K562 (cell line): ENCODE data around the gene CTNNA3. TPM values are rescaled to one million over a fixed set of nuclear protein-coding genes. Genes with fewer than 3 reads are reported as not detected.

ENCODE experiments used
- ATAC-seq: fragments of 200-7000 bp; cut with Tn5 transposase; 3 replicates; pipeline ENCODE4 v1.9.1; 2020; ENCODE audit warnings: moderate library complexity
- BruUV-seq: library from RNA; stranded (reverse); fragments of 400-500 nt; replicated peaks from 2 replicates; lab custom pipeline; 2021; lab: Mats Ljungman, UMichigan
- CTCF ChIA-PET: fragments of 300-600 bp; formaldehyde crosslinking; extraction: SDS; loops from one replicate; lab custom pipeline; 2021; ENCODE audit warnings: low intra/inter-chr PET ratio; lab: Yijun Ruan, JAX
- POLR2A ChIA-PET: fragments of 300-600, 350-650 bp; sonication (Branson Sonifier 250); formaldehyde crosslinking; extraction: SDS; loops from one replicate; lab custom pipeline; 2021; ENCODE audit warnings: antibody characterized with exemption, inconsistent platforms; lab: Yijun Ruan, JAX
- DNase-seq, 4 experiments: peaks; one replicate each; pipeline versions ENCODE4 v3.0.0 to v3.0.0-alpha.2; 2011 to 2018; ENCODE audit warnings: low spot score in 3 of 4, mixed read lengths in 3 of 4; ENCODE audit errors: extremely low read depth in 1 of 4
- FAIRE-seq: peaks from 2 replicates; lab custom pipeline; 2011; peaks lifted over from hg19 to GRCh38; lab: Jason Lieb, UNC
- H2AFZ ChIP-seq: 2 replicates; pipeline ENCODE4 v1.6.0; 2011; ENCODE audit warnings: low read depth, low read length, control low read depth, inconsistent platforms
- H3K27ac ChIP-seq: fragments of 200-600 bp; 3 replicates; pipeline ENCODE4 v1.8.0; 2011; ENCODE audit warnings: low read depth, mild to moderate bottlenecking, control low read depth, inconsistent platforms, low read length, moderate library complexity, mixed read lengths; ENCODE audit errors: extremely low read depth
- H3K27me3 ChIP-seq, 2 experiments: fragments of 300-600 bp in 1 of 2; 2 replicates in 1 of 2; 3 replicates in 1 of 2; pipeline versions ENCODE4 v1.6.0 to v1.8.0; 2011; ENCODE audit warnings: inconsistent platforms in 2 of 2, low read length in 2 of 2, mild to moderate bottlenecking in 1 of 2, mixed read lengths in 1 of 2, moderate library complexity in 1 of 2; ENCODE audit not compliant: control insufficient read depth in 2 of 2, insufficient read depth in 2 of 2
- H3K36me3 ChIP-seq: fragments of 300-600 bp; 3 replicates; pipeline ENCODE4 v1.8.0; 2011; ENCODE audit warnings: mild to moderate bottlenecking, low read length, inconsistent platforms; ENCODE audit not compliant: control insufficient read depth, insufficient read depth
- H3K4me1 ChIP-seq, 2 experiments: fragments of 200-600 bp in 1 of 2; replicated peaks in 1 of 2; 2 replicates in 1 of 2; 3 replicates in 1 of 2; pipeline versions ENCODE4 v1.5.1 to v1.8.0; 2011; ENCODE audit warnings: inconsistent platforms in 2 of 2, low read length in 2 of 2, mild to moderate bottlenecking in 1 of 2, mixed read lengths in 1 of 2, moderate library complexity in 1 of 2; ENCODE audit not compliant: control insufficient read depth in 2 of 2, insufficient read depth in 2 of 2
- H3K4me2 ChIP-seq: 2 replicates; pipeline ENCODE4 v1.6.1; 2011; ENCODE audit warnings: low read length, control low read depth, inconsistent platforms, mixed read lengths; ENCODE audit not compliant: insufficient read depth
- H3K4me3 ChIP-seq: fragments of 200-600 bp; sonication (generic), shearing (Covaris generic); 2 replicates; pipeline ENCODE4 v1.5.1; 2016; ENCODE audit warnings: control low read depth, inconsistent platforms
- H3K79me2 ChIP-seq: fragments of 200-600 bp; 3 replicates; pipeline ENCODE4 v1.8.0; 2011; ENCODE audit warnings: low read length, inconsistent platforms; ENCODE audit not compliant: control insufficient read depth, insufficient read depth
- H3K9ac ChIP-seq, 2 experiments: 2 replicates each; pipeline versions ENCODE4 v1.6.0 to v1.6.1; 2011; ENCODE audit warnings: low read depth in 2 of 2, low read length in 2 of 2, control low read depth in 1 of 2, inconsistent platforms in 1 of 2, mild to moderate bottlenecking in 1 of 2, mixed read lengths in 1 of 2; ENCODE audit not compliant: insufficient read depth in 1 of 2
- H3K9me1 ChIP-seq: one replicate; pipeline ENCODE4 v1.6.0; 2011; ENCODE audit warnings: inconsistent platforms, mild to moderate bottlenecking, low read length, moderate library complexity; ENCODE audit not compliant: control insufficient read depth, insufficient read depth
- H3K9me3 ChIP-seq: replicated peaks from 2 replicates; pipeline ENCODE4 v1.5.1; 2011; ENCODE audit warnings: low read depth, low read length, inconsistent platforms; ENCODE audit not compliant: control insufficient read depth, insufficient read depth
- H4K20me1 ChIP-seq: replicated peaks from 2 replicates; pipeline ENCODE4 v1.6.1; 2011; ENCODE audit warnings: low read length, inconsistent platforms, mixed read lengths; ENCODE audit not compliant: control insufficient read depth, insufficient read depth
- GABPB2 ChIP-seq: fragments of 250-450 bp; sonication (Bioruptor Pico); conservative IDR thresholded peaks from 2 replicates; pipeline ENCODE4 v1.5.1; 2021; ENCODE audit warnings: mild to moderate bottlenecking
- HEY1 ChIP-seq: fragments of 250-450 bp; sonication (Bioruptor Pico); IDR thresholded peaks from 2 replicates; pipeline ENCODE4 v1.5.0; 2020; ENCODE audit warnings: mild to moderate bottlenecking, moderate library complexity, borderline replicate concordance
- KAT7 ChIP-seq: sonication (generic); formaldehyde crosslinking; IDR thresholded peaks from 2 replicates; pipeline ENCODE4 v1.8.0; 2022; ENCODE audit warnings: missing genetic modification reagents, mild to moderate bottlenecking, borderline replicate concordance
- MEIS2 ChIP-seq: fragments of 450-650 bp; IDR thresholded peaks from 2 replicates; pipeline ENCODE4 v1.6.1; 2014; ENCODE audit warnings: mild to moderate bottlenecking; ENCODE audit not compliant: partially characterized antibody
- RBFOX2 ChIP-seq: fragments of 200-400 bp; formaldehyde crosslinking; IDR thresholded peaks from 2 replicates; pipeline ENCODE4 v1.6.1; 2017; ENCODE audit warnings: low read depth, mild to moderate bottlenecking, low read length, moderate library complexity
- UBTF ChIP-seq, 2 experiments: IDR thresholded peaks; 2 replicates each; pipeline ENCODE4 v1.6.1; 2012; ENCODE audit warnings: improper control_type of control experiment in 2 of 2, low read depth in 2 of 2, low read length in 2 of 2, borderline replicate concordance in 1 of 2
- XRCC5 ChIP-seq: fragments of 200-400 bp; formaldehyde crosslinking; IDR thresholded peaks from 2 replicates; pipeline ENCODE4 v1.6.1; 2017; ENCODE audit warnings: low read depth, mild to moderate bottlenecking, low read length
- ZHX1 ChIP-seq: fragments of 150-350 bp; conservative IDR thresholded peaks from 2 replicates; pipeline ENCODE4 v1.6.1; 2014; ENCODE audit warnings: low read length
- ZNF165 ChIP-seq: fragments of 250-450 bp; sonication (Bioruptor Pico); IDR thresholded peaks from 2 replicates; pipeline ENCODE4 v1.4.0; 2020; ENCODE audit warnings: borderline replicate concordance
- ZNF57 ChIP-seq: fragments of 450-650 bp; formaldehyde crosslinking; IDR thresholded peaks from 2 replicates; pipeline ENCODE4 v1.4.0; 2020; ENCODE audit warnings: mild to moderate bottlenecking, moderate library complexity
- ZNF586 ChIP-seq: fragments of 450-650 bp; formaldehyde crosslinking; conservative IDR thresholded peaks from 2 replicates; pipeline ENCODE4 v1.4.0; 2020; ENCODE audit warnings: mild to moderate bottlenecking, moderate library complexity
- ZNF695 ChIP-seq: fragments of 450-650 bp; formaldehyde crosslinking; IDR thresholded peaks from 2 replicates; pipeline ENCODE4 v1.4.0; 2020; ENCODE audit warnings: mild to moderate bottlenecking, moderate library complexity
- ZNF830 ChIP-seq: fragments of 250-450 bp; sonication (Bioruptor Pico); IDR thresholded peaks from 2 replicates; pipeline ENCODE4 v1.5.0; 2021; ENCODE audit warnings: mild to moderate bottlenecking
- WGBS: fragments of 100-300 bp; shearing (Covaris generic); methylation state at CpG from one replicate; pipeline ENCODE4 v1.1.6; 2016; ENCODE audit warnings: low coverage, mixed read lengths; ENCODE audit not compliant: insufficient coverage; ENCODE audit errors: missing lambda C conversion rate; 5-methylcytosine and 5-hydroxymethylcytosine counted together
- in situ Hi-C: fragments of 300-500 bp; cut with MboI; formaldehyde crosslinking; loops from 4 replicates; pipeline ENCODE4 v1.15.0; 2018; ENCODE audit warnings: inconsistent platforms, mixed read lengths
- intact Hi-C: fragments of 100-400 bp; cut with micrococcal nuclease; formaldehyde crosslinking; loops from 2 replicates; pipeline ENCODE4 v1.14.2; 2022
- polyA plus RNA-seq, 8 experiments: library from polyadenylated mRNA; depleted of rRNA in 4 of 8; stranded (reverse) in 5 of 8; unstranded in 3 of 8; fragments of >200 nt; fragmentation: Nextera tagmentation in 2 of 8; fragmentation: Illumina TruSeq in 1 of 8; extraction: Ambion mirVana in 2 of 8; extraction: Trizol in 1 of 8; gene quantifications; 2 replicates each; pipeline versions ENCODE4 v1.2.1 to v1.2.3, GENCODE V29; 2011 to 2014; ENCODE audit warnings: inconsistent platforms in 1 of 8, missing spikeins in 1 of 8
- total RNA-seq, 7 experiments: library from RNA; depleted of rRNA in 6 of 7; stranded (reverse); fragments of >200 nt in 6 of 7; fragmentation: Illumina TruSeq in 2 of 7; extraction: Trizol in 2 of 7; gene quantifications; 2 replicates each; pipeline versions ENCODE4 v1.2.1 to v1.2.3, GENCODE V29; 2011 to 2021; ENCODE audit warnings: low replicate concordance in 1 of 7
- TF ChIP-seq, protein P1 (sequence below): fragments of 250-450 bp; sonication (Bioruptor Pico); IDR thresholded peaks from 2 replicates; pipeline ENCODE4 v1.5.0; 2021; ENCODE audit warnings: mild to moderate bottlenecking, borderline replicate concordance

The CTNNA3 gene
- total and polyA plus RNA-seq, 9 of the 15 experiments (the other 6 are each of a cell fraction or from before 2014, with no cell fraction given): 0.04 TPM; not detected in 8

DNA sequence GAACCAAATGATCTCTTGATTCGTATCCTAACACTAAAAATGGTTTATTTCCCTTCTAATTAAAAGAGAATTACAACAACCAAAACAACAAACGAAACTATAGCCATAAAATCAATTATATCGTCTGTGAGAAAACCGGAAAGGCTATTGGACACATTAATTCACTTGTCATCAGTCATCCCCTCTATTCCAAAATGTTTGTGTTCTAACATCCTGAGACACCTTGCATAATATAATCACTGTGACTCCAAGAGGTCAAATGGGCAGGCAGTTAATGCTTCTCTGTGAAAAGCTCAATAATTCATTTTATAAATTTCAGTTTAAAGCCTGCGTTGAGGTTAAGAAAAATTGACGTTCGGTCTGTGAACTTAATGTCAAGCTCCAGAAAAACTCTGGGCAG lies 770.6 kb downstream of the CTNNA3 start:
- Histone ChIP-seq H3K9ac (no peak overlapping the region), H3K4me1 (no peaks in the 10 kb centered on the region), H3K27ac (no peak overlapping the region), H3K36me3 (no peaks in the 10 kb centered on the region), H4K20me1 (no peaks in the 10 kb centered on the region), H3K4me2 (no peak overlapping the region), H2AFZ (no peak overlapping the region), H3K4me3 (no peak overlapping the region), H3K27me3 (no peaks in the 10 kb centered on the region), H3K9me3 (no peaks in the 10 kb centered on the region), H3K9me1 (no peaks in the 10 kb centered on the region), H3K79me2 (no peaks in the 10 kb centered on the region)
- DNase-seq (no peak), ATAC-seq (no peak), FAIRE-seq (no peak)
- WGBS: 1% methylated on average over 7 of the region's 7 CpGs
- ChIA-PET CTCF (no interaction called here), POLR2A (interaction anchor here (0.6 to 0.7 kb wide), 2 partner anchors 10 to 127 kb away, joined by 3 read pairs; no protein-coding TSS in a partner anchor)
- in situ Hi-C loops: no loop called here
- intact Hi-C loops: no loop called here
- no TSS peak for BruUV-seq
- no peak for TF ChIP-seq XRCC5
- no peak for TF ChIP-seq MEIS2
- no peak for TF ChIP-seq RBFOX2
- TF ChIP-seq GABPB2 (CRISPR knock-in tag): no peak
- TF ChIP-seq ZNF165: no peak
- no peak for TF ChIP-seq KAT7 (CRISPR knock-in tag)
- TF ChIP-seq ZHX1: no peak
- no peak for TF ChIP-seq ZNF695 (CRISPR knock-in tag)
- no peak for TF ChIP-seq ZNF57 (CRISPR knock-in tag)
- no peak for TF ChIP-seq ZNF586 (CRISPR knock-in tag)
- TF ChIP-seq, protein P1, sequence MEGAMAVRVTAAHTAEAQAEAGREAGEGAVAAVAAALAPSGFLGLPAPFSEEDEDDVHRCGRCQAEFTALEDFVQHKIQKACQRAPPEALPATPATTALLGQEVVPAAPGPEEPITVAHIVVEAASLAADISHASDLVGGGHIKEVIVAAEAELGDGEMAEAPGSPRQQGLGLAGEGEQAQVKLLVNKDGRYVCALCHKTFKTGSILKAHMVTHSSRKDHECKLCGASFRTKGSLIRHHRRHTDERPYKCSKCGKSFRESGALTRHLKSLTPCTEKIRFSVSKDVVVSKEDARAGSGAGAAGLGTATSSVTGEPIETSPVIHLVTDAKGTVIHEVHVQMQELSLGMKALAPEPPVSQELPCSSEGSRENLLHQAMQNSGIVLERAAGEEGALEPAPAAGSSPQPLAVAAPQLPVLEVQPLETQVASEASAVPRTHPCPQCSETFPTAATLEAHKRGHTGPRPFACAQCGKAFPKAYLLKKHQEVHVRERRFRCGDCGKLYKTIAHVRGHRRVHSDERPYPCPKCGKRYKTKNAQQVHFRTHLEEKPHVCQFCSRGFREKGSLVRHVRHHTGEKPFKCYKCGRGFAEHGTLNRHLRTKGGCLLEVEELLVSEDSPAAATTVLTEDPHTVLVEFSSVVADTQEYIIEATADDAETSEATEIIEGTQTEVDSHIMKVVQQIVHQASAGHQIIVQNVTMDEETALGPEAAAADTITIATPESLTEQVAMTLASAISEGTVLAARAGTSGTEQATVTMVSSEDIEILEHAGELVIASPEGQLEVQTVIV: no peak
- no peak for TF ChIP-seq HEY1 (CRISPR knock-in tag)
- no peak for TF ChIP-seq ZNF830 (CRISPR knock-in tag)
- TF ChIP-seq UBTF (IDR thresholded peaks at IDR 0.05; ENCODE audit: borderline replicate concordance in 1 of 2, low read depth in 2 of 2, low read length in 2 of 2): no peak
